Chondrocyte (in vitro differentiated cells): ENCODE results near the gene CIB2. TPM values are rescaled to one million over a fixed set of nuclear protein-coding genes. Genes with fewer than 3 reads are reported as not detected.

Source experiments
- DNase-seq: peaks from one replicate; pipeline ENCODE4 v3.0.0; 2021; ENCODE audit warnings: mixed read lengths, low spot score
- H3K27ac Mint-ChIP-seq: one replicate; pipeline ENCODE4 v1.8.0; 2021; ENCODE audit warnings: mild to moderate bottlenecking, moderate library complexity, mixed read lengths; ENCODE audit not compliant: unreplicated experiment
- H3K27me3 Mint-ChIP-seq: 2 replicates; pipeline ENCODE4 v1.8.0; 2021; ENCODE audit warnings: low read depth, mixed read lengths
- H3K36me3 Mint-ChIP-seq: 2 replicates; pipeline ENCODE4 v1.8.0; 2021; ENCODE audit warnings: low read depth, mixed read lengths
- H3K4me1 Mint-ChIP-seq: 2 replicates; pipeline ENCODE4 v1.8.0; 2021; ENCODE audit warnings: low read depth, mild to moderate bottlenecking, mixed read lengths
- H3K4me3 Mint-ChIP-seq: one replicate; pipeline ENCODE4 v1.8.0; 2021; ENCODE audit warnings: mild to moderate bottlenecking, moderate library complexity, mixed read lengths; ENCODE audit not compliant: unreplicated experiment
- H3K9me3 Mint-ChIP-seq: 2 replicates; pipeline ENCODE4 v1.8.0; 2021; ENCODE audit warnings: low read depth, mixed read lengths
- CTCF ChIP-seq: fragments of 200-600 bp; sonication (generic); IDR thresholded peaks from 2 replicates; pipeline ENCODE4 v1.5.0; 2021; ENCODE audit warnings: antibody characterized with exemption, mild to moderate bottlenecking, moderate library complexity
- total RNA-seq: library from RNA; stranded (reverse); gene quantifications from 3 replicates; pipeline ENCODE4 v1.2.1, GENCODE V29; 2021

CIB2 gene
- total RNA-seq, 1 donor from 2014 or later = 8.0 TPM

- H3K27me3 Mint-ChIP-seq = no peaks in the 10 kb centered on the region
- H3K4me3 Mint-ChIP-seq = no peak overlapping the region
- no peak for TF ChIP-seq CTCF
- H3K9me3 Mint-ChIP-seq = no peaks in the 10 kb centered on the region
- peaks cover 19% of the 10 kb centered on the region for H3K36me3 Mint-ChIP-seq
- DNase-seq = no peak
- H3K27ac Mint-ChIP-seq = no peak overlapping the region
- H3K4me1 Mint-ChIP-seq = no peaks in the 10 kb centered on the region
These were observed 44.1 kb upstream of the CIB2 start for GRCh38 chr15:78175330-78175729.

DNA sequence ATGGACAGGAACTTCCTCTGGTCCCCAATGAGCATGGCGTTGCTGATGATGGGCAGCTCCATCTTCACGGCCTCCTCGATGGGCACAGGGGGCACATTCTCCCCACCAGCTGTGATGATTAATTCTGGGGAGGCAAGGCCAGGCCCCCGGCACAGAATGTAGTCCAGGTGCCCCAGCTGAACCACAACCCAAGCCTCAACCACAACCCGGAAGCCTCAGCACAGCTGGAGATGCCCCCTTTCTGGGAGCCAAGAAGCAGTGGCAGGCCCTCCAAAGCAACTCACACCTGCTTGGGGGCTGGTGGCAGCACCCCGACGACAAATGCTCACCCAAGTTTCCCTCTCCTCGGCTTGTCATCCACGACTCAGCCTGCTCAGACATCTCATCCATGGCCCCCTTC, 43.2 kb upstream of the CIB2 start:
- Mint-ChIP-seq H3K9me3 (no peaks in the 10 kb centered on the region), H3K4me1 (no peaks in the 10 kb centered on the region), H3K4me3 (no peak overlapping the region), H3K36me3 (peaks cover 23% of the 10 kb centered on the region), H3K27ac (no peak overlapping the region), H3K27me3 (no peaks in the 10 kb centered on the region)
- TF ChIP-seq CTCF = no peak
- DNase-seq = no peak

DNA sequence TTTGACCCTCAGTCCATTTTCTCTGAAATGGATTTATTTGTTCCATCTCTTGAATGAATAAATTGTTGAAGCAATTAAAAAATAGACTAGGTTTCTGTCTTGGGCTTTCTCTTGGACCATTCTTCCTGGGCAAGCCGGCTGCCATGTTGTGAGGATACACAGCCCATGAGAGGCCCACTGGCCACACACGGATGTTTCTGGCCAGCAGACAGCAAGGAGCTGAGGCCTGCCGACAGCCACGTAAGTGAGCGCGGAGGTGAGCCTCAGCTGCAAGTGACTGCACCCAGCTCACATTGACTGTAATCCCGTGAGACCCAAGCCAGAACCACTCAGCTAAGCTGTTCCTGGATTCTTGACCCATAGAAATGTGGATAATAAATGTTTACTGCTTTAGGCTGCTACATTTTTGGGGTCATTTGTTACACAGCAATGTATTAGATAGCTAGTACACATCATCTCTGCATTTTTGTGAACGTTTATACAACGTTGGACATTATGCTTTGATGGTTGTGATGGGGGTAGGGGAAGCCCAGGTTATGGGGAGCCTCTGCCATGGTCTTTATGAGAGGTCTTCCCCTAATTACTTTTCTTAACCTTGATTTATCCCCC, 40.7 kb upstream of the CIB2 start:
- no peak overlapping the region for H3K4me3 Mint-ChIP-seq
- no peak for DNase-seq
- no peaks in the 10 kb centered on the region for H3K27me3 Mint-ChIP-seq
- no peak overlapping the region for H3K27ac Mint-ChIP-seq
- peaks cover 35% of the 10 kb centered on the region for H3K36me3 Mint-ChIP-seq
- no peak for TF ChIP-seq CTCF
- H3K9me3 Mint-ChIP-seq = no peaks in the 10 kb centered on the region
- no peaks in the 10 kb centered on the region for H3K4me1 Mint-ChIP-seq

DNA sequence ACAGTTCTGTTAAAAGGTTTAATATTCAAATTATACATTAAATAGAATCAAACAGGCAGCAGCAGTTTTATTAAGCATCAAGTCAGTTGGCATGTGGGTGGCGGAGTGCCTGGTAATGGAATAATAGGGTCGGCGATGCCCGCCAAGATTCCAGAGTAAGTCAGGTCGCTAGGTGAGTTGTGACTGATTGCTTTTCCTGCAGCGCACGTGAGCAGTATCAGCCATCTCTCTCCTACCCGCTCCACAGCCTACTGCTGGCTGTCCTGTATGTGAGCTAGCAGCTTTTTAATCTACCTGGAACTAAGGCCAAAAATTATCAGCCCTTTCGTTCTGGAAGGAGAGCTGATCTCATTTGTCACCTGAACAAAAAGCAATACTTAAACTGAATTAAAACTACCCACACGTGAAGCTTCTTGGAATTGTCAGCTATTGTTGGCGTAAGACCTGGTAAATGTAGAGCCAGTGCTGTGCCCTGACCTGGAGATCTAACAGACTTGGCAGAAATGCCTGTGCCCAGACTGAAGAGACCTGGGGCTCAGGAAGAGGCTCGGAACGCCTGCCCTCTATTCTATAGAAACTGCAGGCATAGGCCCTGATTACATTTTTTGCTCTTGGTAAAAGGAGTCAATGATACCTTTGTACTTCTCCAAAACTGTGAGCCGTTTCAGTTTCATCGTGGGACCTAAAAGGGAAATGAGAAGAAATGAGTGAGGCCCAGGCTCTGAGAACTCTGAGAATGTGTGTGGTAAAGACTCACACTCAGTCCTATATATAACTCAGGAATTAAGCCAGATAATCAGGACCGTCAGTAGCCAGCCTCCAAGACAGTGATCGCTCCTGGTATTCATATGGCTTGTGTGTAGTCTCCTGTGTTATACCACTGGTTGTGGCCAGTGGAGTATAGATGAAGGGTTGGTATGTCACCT, 39.9 kb upstream of the CIB2 start:
- no peak overlapping the region for H3K4me3 Mint-ChIP-seq
- H3K27me3 Mint-ChIP-seq = no peaks in the 10 kb centered on the region
- H3K27ac Mint-ChIP-seq = no peak overlapping the region
- H3K4me1 Mint-ChIP-seq = no peaks in the 10 kb centered on the region
- DNase-seq = no peak
- H3K9me3 Mint-ChIP-seq = no peaks in the 10 kb centered on the region
- no peak for TF ChIP-seq CTCF
- peaks cover 37% of the 10 kb centered on the region for H3K36me3 Mint-ChIP-seq

DNA sequence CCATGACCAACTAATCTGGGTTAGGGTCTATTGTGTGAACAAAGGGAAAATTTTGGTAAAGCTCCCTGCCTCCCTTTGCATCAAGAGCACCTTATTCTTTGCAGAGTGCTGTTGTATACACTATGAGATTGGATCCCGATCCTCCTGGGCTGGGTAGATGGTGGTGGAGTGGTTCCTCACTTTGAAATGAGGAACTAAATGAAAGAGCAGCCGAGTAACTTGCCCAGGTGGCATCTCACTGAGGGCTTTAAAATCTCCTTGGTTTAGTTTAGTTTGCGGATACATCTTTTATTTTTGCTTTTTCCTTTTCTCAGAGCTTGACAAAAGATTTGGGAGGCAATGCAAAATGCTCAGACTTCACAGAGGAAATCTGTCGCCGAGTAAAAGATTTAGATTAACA, 37.4 kb upstream of the CIB2 start:
- TF ChIP-seq CTCF = no peak
- Mint-ChIP-seq H3K36me3 (peaks cover 47% of the 10 kb centered on the region), H3K9me3 (no peaks in the 10 kb centered on the region), H3K4me3 (no peak overlapping the region), H3K27ac (no peak overlapping the region), H3K27me3 (no peaks in the 10 kb centered on the region), H3K4me1 (no peaks in the 10 kb centered on the region)
- DNase-seq = no peak
